GM19452 (cell line): ENCODE data around the gene FHIT.

Source experiments
- ATAC-seq: cut with Tn5 transposase; IDR thresholded peaks from one replicate; pipeline ENCODE4 v1.9.1; 2021; ENCODE audit not compliant: unreplicated experiment

FHIT gene

DNA sequence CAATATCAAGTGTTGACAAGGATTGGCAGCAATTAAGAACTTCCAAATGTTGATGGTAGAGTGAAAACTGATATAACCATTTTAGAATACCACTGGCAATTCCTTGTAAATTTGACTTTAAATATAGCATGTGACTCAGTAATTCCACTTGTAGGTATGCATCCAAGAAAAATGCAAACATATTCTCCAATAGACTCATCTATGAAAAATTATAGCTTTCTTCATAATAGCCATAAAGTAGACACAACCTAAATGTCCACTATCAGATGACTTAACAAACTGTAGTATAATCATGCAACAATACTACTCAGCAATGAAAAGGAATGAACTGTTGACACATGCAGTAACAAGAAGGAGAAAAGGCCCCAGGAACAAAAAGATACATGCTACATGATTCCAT lies 988.1 kb downstream of the FHIT start:
- ATAC-seq = no peak

DNA sequence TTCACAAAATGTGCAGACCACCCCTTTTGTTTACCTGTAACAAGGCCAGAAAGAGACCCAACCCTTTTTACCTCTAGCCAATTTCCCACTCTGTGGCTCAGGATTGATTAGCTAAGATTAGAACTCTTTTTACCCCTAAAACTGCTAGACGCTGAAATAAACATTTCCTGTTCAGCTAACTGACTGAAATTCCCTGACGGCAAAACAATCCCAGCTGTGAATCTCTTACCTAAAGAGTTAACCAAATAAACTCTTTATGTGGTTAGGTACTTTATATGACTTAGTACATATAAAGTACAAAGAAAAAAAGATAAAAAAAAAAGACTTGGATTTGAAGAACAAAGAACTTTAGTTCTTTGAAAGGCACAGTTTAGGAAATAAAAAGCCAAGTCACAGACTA lies 988.7 kb downstream of the FHIT start:
- no peak for ATAC-seq

- ATAC-seq = no peak
Observed at GRCh38 chr3:60260546-60260945, 990.7 kb downstream of the FHIT start.

- ATAC-seq = no peak
Observed at GRCh38 chr3:60250810-60251209, 1000.4 kb downstream of the FHIT start.

- ATAC-seq = no peak
Observed at GRCh38 chr3:60250206-60250605, 1001.0 kb downstream of the FHIT start.

GRCh38 chr3:60246361-60246760 lies 1004.9 kb downstream of the FHIT start:
- no peak for ATAC-seq

- no peak for ATAC-seq
Observed at GRCh38 chr3:60243456-60243855, 1007.8 kb downstream of the FHIT start.

GRCh38 chr3:60240492-60240891 lies 1010.8 kb downstream of the FHIT start:
- ATAC-seq = no peak

- ATAC-seq = no peak
Observed at GRCh38 chr3:60238550-60238949, 1012.7 kb downstream of the FHIT start.

DNA sequence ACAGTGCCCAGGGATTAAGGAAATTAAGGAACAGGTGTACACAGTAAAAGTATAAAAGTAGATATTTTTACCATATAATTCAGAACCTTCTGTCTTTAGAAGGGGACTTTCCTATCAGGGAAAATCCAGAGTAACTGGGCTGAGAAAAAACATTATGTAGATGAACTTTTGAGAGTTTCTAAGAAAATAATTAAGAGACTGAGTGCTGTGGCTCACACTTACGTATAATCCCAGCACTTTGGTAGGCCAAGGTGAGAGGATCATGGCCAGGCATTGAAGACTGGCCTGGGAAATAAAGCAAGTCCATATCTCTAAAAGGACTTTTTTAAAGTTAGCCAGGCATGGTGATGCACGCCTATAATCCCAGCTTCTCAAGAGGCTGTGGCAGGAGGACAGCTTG lies 1021.8 kb downstream of the FHIT start:
- no peak for ATAC-seq

- no peak for ATAC-seq
Observed at GRCh38 chr3:60228823-60229222, 1022.4 kb downstream of the FHIT start.

- no peak for ATAC-seq
Observed at GRCh38 chr3:60226912-60227311, 1024.3 kb downstream of the FHIT start.

DNA sequence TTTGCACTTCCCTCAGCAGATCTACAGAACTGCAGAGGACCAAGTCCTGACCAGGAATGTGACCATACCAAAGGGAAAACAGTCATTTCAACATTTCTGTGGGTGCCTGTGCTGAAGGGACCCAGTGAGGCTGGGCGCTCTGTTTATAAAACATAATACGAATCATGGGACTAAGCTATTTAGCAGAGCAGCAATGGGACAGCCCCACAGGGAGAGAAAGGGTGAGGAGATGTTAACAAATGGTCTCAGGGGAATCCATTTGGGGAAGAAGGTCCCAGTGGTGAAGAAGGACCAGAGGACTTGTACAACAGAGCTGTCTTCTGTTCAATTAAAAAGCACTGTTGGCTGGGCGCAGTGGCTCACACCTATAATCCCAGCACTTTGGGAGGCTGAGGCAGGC lies 1025.4 kb downstream of the FHIT start:
- ATAC-seq = no peak

DNA sequence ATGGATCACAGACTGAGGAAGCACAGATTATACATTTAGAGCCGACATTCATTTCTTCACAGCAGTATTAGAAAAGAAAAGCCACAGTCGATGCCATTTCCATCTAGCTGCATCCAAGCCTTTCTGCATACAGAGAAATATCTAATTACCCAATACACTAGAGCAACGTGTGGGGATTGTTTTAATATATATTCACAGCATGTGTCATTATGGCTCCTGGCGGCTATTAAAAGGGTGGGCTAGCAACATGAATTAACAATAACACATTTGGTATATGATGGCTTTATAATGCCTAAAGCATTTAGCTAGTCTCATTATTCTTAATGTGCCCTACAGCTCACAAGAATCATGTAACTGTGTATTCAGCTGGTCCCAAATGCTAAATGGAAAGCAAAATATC lies 1030.5 kb downstream of the FHIT start:
- ATAC-seq = no peak

DNA sequence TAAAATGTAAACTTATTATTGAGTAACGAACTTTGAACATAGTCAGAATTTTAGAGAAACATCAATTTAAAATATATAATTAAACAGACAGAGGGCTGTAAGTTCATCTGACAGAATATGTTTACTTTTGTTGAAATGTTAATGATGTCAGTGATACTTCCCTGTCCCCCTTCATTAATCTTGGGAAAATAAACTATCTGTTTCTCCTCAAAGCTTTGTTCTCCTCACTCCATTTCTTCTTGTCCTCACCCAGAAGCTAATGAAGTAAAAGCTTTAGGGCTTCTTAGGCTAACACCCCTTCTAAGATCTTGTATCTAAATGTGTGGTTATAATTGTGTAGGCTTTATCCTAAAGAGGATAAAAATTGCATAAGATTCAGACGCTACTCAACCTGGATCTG lies 1031.8 kb downstream of the FHIT start:
- ATAC-seq = no peak

GRCh38 chr3:60217156-60217911 lies 1033.9 kb downstream of the FHIT start:
- ATAC-seq = no peak

- ATAC-seq = no peak
Observed at GRCh38 chr3:60216462-60217075, 1034.7 kb downstream of the FHIT start.

DNA sequence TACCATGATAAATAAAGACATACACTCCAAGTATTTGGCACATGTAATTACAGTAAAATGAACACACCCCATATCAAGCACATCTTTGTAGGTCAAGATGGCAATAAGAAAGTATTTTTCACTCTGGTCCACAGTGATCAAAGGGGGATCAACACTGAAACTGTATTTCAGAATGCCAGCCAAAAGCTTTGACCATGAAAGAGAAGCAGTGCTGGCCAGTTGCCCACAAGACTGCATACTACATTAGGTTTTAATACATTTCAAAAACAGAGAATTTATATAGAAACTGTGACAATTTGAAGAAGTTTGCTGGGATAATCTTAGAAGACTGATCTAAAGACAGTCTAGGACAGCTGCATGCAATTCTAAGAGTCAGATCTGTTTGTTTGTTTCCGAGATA lies 1035.3 kb downstream of the FHIT start:
- ATAC-seq = no peak

DNA sequence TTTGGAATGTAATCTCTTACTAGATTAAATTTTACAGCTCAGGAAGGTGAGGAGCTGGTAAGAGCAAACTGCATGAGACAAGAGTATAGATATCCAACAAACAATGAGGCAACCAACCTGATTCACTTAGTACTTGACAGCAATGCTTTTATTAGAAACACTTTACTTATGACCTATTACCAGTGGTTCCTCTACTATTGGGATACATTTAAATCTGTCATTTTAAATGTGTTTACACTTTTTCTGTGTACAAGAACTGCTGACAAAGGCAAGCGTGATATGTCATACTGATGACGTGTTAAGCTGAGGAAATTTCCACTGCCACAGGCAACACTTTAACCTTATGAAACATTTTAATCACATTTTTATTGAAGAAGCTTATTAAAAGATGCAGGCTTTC lies 1043.3 kb downstream of the FHIT start:
- no peak for ATAC-seq

DNA sequence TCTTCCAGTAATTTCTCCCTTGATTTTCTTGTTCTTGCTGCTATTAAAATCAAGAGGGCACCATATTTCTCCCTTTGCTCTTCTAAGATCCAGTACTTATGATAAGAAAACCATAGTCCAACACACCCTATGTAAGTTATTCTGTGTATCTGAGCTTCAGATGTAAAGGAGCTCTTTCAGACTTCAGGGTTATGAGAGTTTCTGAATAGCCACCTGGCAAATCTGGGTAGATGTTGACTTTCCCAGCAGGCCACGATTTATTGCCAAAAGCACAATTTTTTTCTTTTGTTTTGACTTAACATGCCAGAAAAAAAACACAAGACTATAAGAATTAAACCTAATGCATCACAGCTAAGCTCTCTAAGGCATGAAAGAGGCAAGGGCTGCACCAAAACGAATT lies 1045.0 kb downstream of the FHIT start:
- ATAC-seq = no peak

DNA sequence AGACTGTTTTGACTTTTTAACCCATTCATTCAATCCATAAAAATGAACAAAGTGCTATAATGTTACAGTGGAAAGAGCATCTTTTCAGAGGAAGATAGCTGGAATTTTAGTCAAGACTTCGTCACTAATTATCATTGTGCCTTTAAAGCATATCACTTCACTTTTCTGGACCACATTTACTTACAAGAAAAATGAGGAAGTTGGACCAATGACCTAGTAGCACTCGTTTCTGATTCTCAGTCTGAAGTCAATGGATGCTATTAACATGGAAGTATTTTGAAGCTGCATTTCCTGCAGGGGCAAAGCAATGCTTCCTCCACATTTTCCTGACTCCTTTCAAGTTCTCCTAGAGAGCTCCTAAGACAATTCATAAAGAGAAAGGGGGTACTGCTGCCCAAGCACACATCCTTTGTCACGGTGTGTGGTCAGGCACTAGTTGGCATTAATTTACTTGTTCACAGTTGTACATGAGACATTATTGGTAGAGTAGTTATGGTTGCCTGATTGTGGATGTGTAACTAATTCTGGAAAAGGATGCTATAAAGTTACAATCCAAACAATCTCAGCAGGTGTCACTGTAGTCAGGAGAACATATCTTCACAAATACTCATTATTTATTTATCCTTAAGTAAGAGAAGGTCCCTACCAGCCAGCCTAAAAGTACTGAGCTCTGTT lies 1049.1 kb downstream of the FHIT start:
- no peak for ATAC-seq

DNA sequence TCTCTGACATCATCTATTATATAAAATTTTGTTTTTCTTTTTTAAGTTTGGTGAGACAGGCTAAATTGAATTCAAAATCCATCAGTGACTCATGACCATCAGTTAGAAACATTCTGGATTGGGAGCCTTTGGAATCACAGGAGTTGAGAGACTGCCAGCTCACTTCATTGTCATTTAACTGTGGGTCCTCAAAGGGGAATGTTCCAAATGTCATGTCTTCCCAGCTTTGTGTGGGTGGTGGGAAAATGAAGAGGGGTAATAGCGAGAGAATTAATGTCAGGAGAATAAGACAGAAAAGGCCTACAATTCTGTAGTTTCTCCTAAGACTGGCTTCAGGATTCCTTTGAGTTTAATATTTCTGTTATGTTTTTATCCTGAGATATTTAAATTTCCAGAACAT lies 1051.9 kb downstream of the FHIT start:
- no peak for ATAC-seq
